Small intestine (tissue), 7 donors: ENCODE measurements around the gene KCNH6. TPM values are rescaled to one million over a fixed set of nuclear protein-coding genes. Genes with fewer than 3 reads are reported as not detected.

Experiments used
- DNase-seq, 2 donors: peaks; one replicate each; pipeline versions ENCODE4 v3.0.0 to v3.0.0-alpha.2; 2013
- FAIRE-seq: peaks from 2 replicates; lab custom pipeline; 2012; peaks lifted over from hg19 to GRCh38; lab: Jason Lieb, UNC
- H3K27ac ChIP-seq, 3 donors: one replicate each; pipeline ENCODE4 v1.5.1; 2013; ENCODE audit warnings: low read length in 2 of 3, mild to moderate bottlenecking in 2 of 3, control low read depth in 1 of 3, inconsistent platforms in 1 of 3, low read depth in 1 of 3, moderate library complexity in 1 of 3
- H3K27me3 ChIP-seq, 3 donors: one replicate each; pipeline ENCODE4 v1.6.1; 2013; ENCODE audit warnings: low read length in 3 of 3, inconsistent platforms in 1 of 3; ENCODE audit not compliant: control insufficient read depth in 3 of 3, insufficient read depth in 3 of 3
- H3K36me3 ChIP-seq, 3 donors: one replicate each; pipeline ENCODE4 v1.6.1; 2013; ENCODE audit warnings: low read length in 3 of 3, inconsistent platforms in 1 of 3, low read depth in 1 of 3, mild to moderate bottlenecking in 1 of 3, moderate library complexity in 1 of 3; ENCODE audit not compliant: control insufficient read depth in 3 of 3, insufficient read depth in 2 of 3
- H3K4me1 ChIP-seq, 3 donors: one replicate each; pipeline ENCODE4 v1.6.1; 2013; ENCODE audit warnings: low read length in 2 of 3, inconsistent platforms in 1 of 3, low read depth in 1 of 3, mild to moderate bottlenecking in 1 of 3, moderate library complexity in 1 of 3; ENCODE audit not compliant: control insufficient read depth in 3 of 3, insufficient read depth in 2 of 3
- H3K4me3 ChIP-seq, 3 donors: one replicate each; pipeline ENCODE4 v1.5.1; 2013; ENCODE audit warnings: low read length in 3 of 3, control low read depth in 1 of 3, inconsistent platforms in 1 of 3, low read depth in 1 of 3, mild to moderate bottlenecking in 1 of 3, moderate library complexity in 1 of 3
- H3K9me3 ChIP-seq, 2 donors: one replicate each; pipeline ENCODE4 v1.6.1; 2013; ENCODE audit warnings: low read depth in 1 of 2, low read length in 1 of 2; ENCODE audit not compliant: control insufficient read depth in 2 of 2, insufficient read depth in 1 of 2
- WGBS, 3 donors: extraction: QIAGEN DNeasy Blood & Tissue Kit; methylation state at CpG; one replicate each; pipeline ENCODE4 v1.1.7; 2013; 5-methylcytosine and 5-hydroxymethylcytosine counted together
- polyA plus RNA-seq, 4 donors: library from polyadenylated mRNA; stranded (reverse) in 3 of 4; unstranded in 1 of 4; fragments of 200-250 nt in 3 of 4; fragments of 120-200 nt in 1 of 4; gene quantifications; one replicate each; pipeline versions ENCODE4 v1.2.1 to v1.2.3, GENCODE V29; 2013
- donor health status: healthy with polysubstance abuse.
- donor health status: control.
- donor health status: control.
- donor health status: Bipolar disorder and iron deficiency.
- donor health status: healthy.

Gene KCNH6
- polyA plus RNA-seq, 4 donors: 0.43 to 8.0 (median 0.76) TPM

- no peak overlapping the region for H3K4me3 ChIP-seq
- no peaks in the 10 kb centered on the region for H3K9me3 ChIP-seq
- H3K4me1 ChIP-seq: peaks cover 0 to 13% (median 3%) of the 10 kb centered on the region in 3 donors
- no peaks in the 10 kb centered on the region for H3K36me3 ChIP-seq
- no peak overlapping the region for H3K27ac ChIP-seq
- peaks cover 0 to 2% (median 0%) of the 10 kb centered on the region in 3 donors for H3K27me3 ChIP-seq
- FAIRE-seq: no peak
- DNase-seq: no peak
- WGBS, 3 donors: 82 to 89% (median 89%) methylated on average over 3 of the region's 3 CpGs
Observed at GRCh38 chr17:63530557-63531021, 7.4 kb downstream of the KCNH6 start.

DNA sequence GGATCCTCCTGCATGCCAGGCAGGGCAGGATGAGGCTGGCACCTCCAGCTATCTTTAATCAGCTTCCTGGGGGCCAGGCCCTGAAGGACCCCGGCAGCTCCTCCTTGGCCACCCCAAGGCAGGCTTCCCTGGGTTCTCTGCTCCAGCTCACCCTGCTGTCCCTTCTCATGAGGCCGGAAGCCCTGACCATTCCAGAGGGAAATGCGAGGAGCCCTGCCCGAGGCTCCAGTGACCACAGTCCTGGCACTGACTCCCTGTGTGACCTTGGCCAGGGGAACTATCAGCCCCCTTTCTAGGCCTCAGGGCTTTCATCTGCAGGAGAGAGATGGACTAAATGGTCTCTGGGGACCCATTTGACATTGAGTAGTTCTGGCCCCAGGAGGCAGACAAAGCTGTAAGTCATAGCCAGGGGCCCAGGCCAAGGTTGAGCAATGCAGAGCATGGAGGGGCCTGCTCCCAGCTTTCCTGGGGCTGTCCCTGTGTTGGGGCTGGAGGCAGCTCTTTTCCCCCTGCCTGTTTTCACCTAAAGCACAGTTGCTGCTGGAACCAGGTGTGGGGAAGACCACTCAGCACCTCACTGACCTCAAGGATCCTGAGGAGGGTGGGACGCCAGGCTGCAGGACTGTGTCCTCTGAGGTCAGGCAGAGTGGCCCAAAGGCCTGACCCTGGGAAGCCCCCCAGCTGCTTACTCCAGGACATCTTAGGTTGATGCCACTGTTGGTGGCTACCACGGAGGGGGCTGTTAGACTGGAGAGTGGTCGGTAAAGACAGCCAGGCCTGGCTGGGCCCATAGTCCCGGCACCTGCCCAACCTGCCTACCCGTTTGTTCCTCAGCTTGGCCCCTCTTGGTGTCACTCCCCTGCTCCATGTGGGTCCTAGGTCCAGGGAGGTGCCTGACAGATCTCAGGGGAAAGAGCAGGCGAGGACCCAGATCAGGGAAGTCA lies 8.1 kb downstream of the KCNH6 start:
- H3K27ac ChIP-seq: no peak overlapping the region
- no peak for DNase-seq
- peaks cover 0 to 13% (median 3%) of the 10 kb centered on the region in 3 donors for H3K4me1 ChIP-seq
- no peaks in the 10 kb centered on the region for H3K36me3 ChIP-seq
- WGBS, 3 donors: 82 to 96% (median 88%) methylated on average over 8 to 10 of the region's 10 CpGs
- no peak for FAIRE-seq
- H3K27me3 ChIP-seq: no peaks in the 10 kb centered on the region
- no peaks in the 10 kb centered on the region for H3K9me3 ChIP-seq
- no peak overlapping the region for H3K4me3 ChIP-seq

- no peak overlapping the region for H3K4me3 ChIP-seq
- no peak overlapping the region for H3K27ac ChIP-seq
- no peak for DNase-seq
- H3K27me3 ChIP-seq: peaks cover 0 to 9% (median 5%) of the 10 kb centered on the region in 3 donors
- H3K9me3 ChIP-seq: no peaks in the 10 kb centered on the region
- H3K4me1 ChIP-seq: peaks cover 0 to 19% (median 3%) of the 10 kb centered on the region in 3 donors
- H3K36me3 ChIP-seq: no peaks in the 10 kb centered on the region
- WGBS, 3 donors: 84 to 89% (median 86%) methylated on average over 20 of the region's 20 CpGs
- FAIRE-seq: no peak
Observed at GRCh38 chr17:63533433-63534077, 10.4 kb downstream of the KCNH6 start.

- 91 to 94% (median 92%) methylated on average over 16 to 17 of the region's 17 CpGs for WGBS, 3 donors
- no peak for DNase-seq
- no peak overlapping the region for H3K4me3 ChIP-seq
- peaks cover 0 to 15% (median 5%) of the 10 kb centered on the region in 3 donors for H3K27me3 ChIP-seq
- FAIRE-seq: no peak
- peaks cover 0 to 19% (median 3%) of the 10 kb centered on the region in 3 donors for H3K4me1 ChIP-seq
- H3K36me3 ChIP-seq: no peaks in the 10 kb centered on the region
- no peak overlapping the region for H3K27ac ChIP-seq
- no peaks in the 10 kb centered on the region for H3K9me3 ChIP-seq
Observed at GRCh38 chr17:63534078-63534570, 11.0 kb downstream of the KCNH6 start.

GRCh38 chr17:63534816-63535455 lies 11.8 kb downstream of the KCNH6 start:
- Histone ChIP-seq H3K27ac (no peak overlapping the region), H3K4me1 (peaks cover 0 to 11% (median 0%) of the 10 kb centered on the region in 3 donors), H3K9me3 (no peaks in the 10 kb centered on the region), H3K27me3 (peaks cover 0 to 23% (median 6%) of the 10 kb centered on the region in 3 donors), H3K36me3 (no peaks in the 10 kb centered on the region), H3K4me3 (no peak overlapping the region)
- WGBS, 3 donors: 86 to 91% (median 87%) methylated on average over 13 of the region's 13 CpGs
- no peak for DNase-seq
- no peak for FAIRE-seq

DNA sequence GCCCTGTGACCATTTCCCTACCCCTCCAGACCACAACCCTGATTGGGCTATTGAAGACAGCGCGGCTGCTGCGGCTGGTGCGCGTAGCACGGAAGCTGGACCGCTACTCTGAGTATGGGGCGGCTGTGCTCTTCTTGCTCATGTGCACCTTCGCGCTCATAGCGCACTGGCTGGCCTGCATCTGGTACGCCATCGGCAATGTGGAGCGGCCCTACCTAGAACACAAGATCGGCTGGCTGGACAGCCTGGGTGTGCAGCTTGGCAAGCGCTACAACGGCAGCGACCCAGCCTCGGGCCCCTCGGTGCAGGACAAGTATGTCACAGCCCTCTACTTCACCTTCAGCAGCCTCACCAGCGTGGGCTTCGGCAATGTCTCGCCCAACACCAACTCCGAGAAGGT lies 12.5 kb downstream of the KCNH6 start:
- H3K9me3 ChIP-seq: no peaks in the 10 kb centered on the region
- no peak overlapping the region for H3K27ac ChIP-seq
- no peak for DNase-seq
- no peak for FAIRE-seq
- no peak overlapping the region for H3K4me3 ChIP-seq
- no peaks in the 10 kb centered on the region for H3K36me3 ChIP-seq
- peaks cover 0 to 11% (median 0%) of the 10 kb centered on the region in 3 donors for H3K4me1 ChIP-seq
- H3K27me3 ChIP-seq: peaks cover 0 to 26% (median 6%) of the 10 kb centered on the region in 3 donors
- WGBS, 3 donors: 95 to 97% (median 95%) methylated on average over 24 of the region's 24 CpGs

DNA sequence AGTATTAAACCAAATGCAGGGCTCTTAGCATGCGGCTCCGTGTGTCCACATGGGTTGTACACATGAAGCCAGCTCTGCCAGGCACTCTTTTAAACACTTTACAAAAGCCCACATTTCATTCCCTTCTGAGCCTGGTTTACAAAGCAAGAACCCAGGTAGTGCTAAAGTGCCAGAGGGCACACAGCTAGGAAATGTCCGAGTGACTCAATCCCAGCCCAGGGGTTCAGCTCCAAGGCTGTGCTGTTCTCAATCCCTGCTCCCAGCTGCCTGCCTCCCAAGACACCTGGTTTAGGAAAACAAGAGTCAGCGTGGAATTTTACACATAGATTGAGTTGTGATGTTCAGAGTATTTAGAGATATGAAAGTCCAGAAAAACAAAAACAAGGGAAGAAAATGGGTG lies 13.8 kb downstream of the KCNH6 start:
- no peak for FAIRE-seq
- 85 to 87% (median 86%) methylated on average over 4 of the region's 4 CpGs for WGBS, 3 donors

More for the DNA sequence above, 13.8 kb downstream of the KCNH6 start:
- peaks cover 0 to 6% (median 0%) of the 10 kb centered on the region in 3 donors for H3K4me1 ChIP-seq
- no peak overlapping the region for H3K27ac ChIP-seq
- H3K27me3 ChIP-seq: peaks cover 0 to 26% (median 6%) of the 10 kb centered on the region in 3 donors
- H3K36me3 ChIP-seq: no peaks in the 10 kb centered on the region
- no peak for DNase-seq
- no peak overlapping the region for H3K4me3 ChIP-seq
- H3K9me3 ChIP-seq: no peaks in the 10 kb centered on the region
